Measurements from ENCODE around the gene BCAR3.

The BCAR3 gene

DNA sequence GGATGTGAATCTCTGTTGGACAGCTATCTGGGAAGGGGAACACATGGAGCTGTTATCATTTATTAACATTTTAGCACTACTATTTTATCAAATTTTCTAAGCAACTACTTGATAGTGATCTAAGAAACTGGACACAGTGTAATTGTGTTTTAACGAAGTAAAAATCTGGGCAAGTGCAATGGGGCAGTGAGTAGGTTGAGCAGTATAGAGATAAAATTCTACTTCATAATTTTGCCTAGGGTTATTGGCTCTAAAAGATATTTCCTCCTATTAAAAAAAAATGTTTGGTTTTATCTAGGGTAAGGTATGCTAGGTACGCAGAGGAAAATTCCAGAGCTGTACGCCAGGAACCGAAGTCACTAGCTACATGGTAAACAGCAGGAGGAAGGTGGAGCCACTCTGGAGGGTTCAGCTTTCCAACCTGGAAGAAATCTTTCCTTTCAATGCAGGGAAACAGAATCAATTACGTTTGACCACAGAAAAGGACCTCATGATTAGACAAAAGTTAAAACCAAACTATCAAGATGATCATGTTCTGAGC is 43.3 kb downstream of the BCAR3 start:
- no peak for DNase-seq (ENCODE audit: low spot score)

GRCh38 chr1:93636712-93637111 is 44.9 kb downstream of the BCAR3 start:
- no peak for DNase-seq (ENCODE audit: low spot score)

GRCh38 chr1:93635614-93636543 is 45.8 kb downstream of the BCAR3 start:
- DNase-seq (ENCODE audit: low spot score): no peak

GRCh38 chr1:93633313-93633712 is 48.3 kb downstream of the BCAR3 start:
- DNase-seq (ENCODE audit: low spot score): no peak

DNA sequence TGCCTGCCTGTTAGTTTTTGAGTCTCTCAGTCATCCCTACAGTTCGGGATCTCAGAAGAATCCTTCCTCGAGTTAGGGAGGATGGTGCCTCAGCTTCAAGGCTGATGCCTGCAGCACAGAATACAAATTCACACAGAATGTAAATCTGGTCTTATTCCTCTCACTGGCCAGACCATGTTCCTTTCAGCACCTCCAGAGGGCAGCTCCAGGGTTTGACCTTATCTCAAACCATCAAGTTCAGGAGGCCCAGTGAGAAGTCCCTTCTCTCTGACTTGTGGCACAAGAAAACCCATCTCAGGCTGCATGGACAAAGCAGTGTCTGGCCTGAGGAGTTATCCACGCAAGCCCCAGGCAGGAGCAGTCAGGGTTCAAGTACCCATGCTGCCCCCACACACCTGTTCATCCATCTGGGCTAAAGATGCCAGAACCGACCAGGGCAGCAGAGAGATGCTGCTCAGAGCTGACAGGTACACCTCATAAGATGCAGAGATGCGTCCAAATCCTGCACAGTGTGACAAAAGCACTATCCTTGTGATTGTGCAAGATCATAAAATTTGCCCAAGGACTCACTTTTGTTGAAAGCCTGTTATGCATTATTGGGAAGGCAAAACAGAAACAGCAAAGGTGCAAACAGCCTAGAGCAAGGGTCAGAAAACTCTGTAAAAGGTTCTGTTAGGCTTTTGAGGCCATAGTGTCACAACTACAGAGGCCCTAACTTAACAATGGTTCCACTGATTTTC is 49.8 kb downstream of the BCAR3 start:
- DNase-seq (ENCODE audit: low spot score): peak; percentile 35

DNA sequence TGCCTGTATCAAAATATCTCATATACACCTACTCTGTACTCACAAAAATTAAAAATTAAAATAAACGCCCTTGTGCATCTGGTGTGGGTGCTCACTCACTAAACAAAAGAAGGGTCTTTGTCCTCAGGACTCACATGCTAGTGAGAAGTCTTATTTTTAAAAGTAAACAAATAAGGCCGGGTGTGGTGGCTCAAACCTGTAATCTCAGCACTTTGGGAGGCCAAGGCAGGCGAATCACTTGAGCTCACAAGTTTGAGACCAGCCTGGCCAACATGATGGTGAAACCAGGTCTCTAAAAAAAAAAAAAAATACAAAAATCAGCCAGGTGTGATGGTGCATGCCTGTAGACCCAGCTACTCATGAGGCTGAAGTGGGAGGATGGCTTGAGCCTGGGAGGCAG is 51.5 kb downstream of the BCAR3 start:
- no peak for DNase-seq (ENCODE audit: low spot score)

DNA sequence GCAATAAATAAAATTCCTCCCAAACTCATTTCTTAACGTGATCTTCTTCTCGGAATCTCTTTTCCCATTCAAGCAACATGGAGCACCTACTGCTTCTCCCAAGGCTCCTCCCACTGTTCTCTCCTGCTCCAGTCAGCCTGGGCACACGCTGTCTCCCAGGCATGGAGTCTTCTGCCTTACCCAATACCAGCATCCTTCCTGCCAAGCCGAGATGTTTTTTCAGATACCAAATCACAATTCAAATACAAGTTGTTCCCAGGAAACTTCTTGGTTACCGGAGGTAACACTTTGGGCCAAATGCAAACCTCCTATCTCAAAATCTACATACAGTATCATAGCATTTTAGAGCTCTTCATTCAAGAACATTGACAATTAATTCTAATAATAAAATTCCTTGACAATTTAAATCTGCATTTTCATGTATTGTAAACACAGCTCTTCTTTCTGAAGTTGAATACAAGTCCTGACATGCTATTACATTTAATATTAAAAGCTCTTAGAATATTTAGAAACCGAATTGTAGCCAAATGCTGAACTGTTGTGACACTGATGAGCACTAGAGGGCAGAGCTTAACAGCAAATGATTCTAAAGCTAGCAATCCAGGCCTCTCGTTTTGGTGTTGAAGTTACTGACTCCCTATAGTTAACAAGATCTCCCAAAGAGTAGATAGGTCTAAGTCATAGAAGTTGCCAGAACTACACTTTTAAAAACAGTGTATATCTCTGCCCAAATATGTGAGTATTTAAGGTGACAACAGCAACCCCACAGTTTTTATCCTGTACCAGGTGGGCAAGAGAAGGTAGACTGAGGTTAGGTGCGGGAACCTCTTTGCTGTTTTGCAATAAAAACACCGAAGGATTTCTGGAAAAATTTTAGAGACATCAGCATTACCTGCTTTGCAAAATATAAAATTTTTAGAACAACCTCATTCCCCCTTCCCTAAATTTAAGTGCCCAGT is 52.3 kb downstream of the BCAR3 start:
- DNase-seq (ENCODE audit: low spot score): peak; percentile 78

DNA sequence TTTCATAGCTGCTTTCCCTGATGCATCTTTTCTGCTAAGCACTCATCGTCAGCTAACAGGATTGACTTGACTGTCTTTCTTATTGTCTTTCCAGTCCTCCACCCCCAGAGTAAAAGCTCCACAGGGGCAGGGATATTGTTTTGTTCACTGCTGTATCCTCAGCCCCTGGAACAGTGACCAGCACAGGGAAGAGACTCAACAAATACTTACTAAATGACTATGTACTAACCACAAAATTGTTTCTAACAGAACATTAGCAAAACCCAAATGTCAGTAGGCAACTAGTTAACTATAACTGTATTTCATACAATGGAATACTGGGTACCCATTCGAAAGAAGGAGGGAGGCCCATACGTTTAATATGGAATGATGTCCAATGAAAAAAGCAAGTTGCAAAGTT is 53.0 kb downstream of the BCAR3 start:
- DNase-seq (ENCODE audit: low spot score): no peak

- no peak for DNase-seq (ENCODE audit: low spot score)
These were observed 55.9 kb downstream of the BCAR3 start for GRCh38 chr1:93625582-93626327.

GRCh38 chr1:93623875-93624274 is 57.8 kb downstream of the BCAR3 start:
- no peak for DNase-seq (ENCODE audit: low spot score)

- DNase-seq (ENCODE audit: low spot score): no peak
These were observed 58.2 kb downstream of the BCAR3 start for GRCh38 chr1:93623436-93623835.

- DNase-seq (ENCODE audit: low spot score): no peak
These were observed 60.4 kb downstream of the BCAR3 start for GRCh38 chr1:93621246-93621645.

DNA sequence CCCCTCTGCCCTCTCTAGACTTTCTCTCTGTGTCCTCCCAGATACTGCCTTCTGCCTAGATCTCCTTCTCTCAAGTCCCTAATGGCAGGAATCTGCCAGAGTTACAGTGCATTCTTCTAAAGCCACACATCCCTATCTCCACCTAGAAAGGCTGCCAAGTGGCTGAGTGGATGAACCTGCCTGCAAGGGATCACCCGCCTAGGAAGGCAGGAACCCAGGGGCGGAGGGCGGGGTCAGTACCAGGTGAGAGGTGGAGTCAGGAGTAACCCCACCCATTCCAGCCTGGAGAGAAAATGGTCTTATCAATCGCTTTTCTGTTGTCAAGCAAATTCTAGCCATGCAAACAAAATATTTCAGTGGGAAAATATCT is 60.8 kb downstream of the BCAR3 start:
- DNase-seq (ENCODE audit: low spot score): no peak

DNA sequence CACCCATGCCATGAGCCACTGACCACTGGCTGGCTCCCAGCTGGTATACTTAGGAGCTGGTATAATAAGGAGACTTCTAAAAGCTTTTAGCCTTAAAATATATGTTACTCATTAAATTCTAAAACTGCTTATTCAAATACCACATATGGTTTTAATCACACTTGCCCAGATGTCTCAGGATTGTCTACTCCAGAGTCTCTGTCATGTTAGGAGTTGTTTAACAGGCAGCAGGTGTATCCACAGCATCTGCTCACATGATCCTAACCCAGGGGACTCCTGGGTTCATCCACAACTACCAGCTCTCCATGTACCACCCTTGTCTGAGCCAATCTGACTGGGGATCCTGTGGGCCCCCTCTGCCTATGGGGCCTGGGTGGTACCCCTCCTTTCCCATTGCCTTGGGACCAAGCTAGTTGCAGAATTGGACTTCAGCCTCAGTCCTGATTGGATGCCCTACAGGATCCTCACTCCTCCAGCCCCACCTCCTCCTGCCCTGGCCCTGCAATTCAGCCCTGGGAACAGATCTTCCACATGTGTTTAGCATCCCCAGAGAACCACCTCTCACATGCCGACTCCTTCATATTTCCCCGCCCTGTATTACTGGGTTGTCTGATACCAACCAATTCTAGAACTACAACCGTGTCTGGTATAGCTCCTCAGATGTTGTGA is 61.3 kb downstream of the BCAR3 start:
- DNase-seq (ENCODE audit: low spot score): no peak

DNA sequence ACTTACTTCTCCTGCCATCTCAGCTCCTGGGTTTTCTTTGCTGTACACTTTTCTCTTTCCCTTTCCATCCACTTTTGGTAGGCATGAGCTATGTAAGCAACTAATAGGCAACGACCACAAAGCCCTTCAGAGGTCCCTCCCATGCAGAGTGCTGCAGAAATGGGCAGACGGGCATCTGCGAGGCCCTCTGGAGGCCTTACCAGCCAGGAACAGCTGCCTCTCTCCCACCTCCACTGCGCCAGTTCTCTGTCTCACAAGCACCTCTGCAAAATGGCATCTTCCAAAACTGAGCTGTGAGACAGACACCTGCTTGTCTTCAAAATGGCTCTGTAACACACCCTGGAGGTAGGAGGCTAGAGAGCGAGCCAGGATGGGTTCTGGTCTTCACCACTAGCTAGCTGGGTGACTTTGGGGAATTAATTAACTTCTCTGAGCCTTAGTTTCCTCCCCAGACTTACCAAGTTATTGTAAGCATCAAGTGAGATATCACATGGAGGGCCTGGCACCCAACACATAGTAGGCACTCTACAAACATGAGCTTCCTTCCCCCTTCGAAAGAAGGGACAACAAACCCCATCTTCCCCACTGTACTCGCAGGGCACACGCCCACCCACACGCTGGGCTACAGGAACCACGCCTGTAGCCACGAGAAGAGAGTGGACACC is 62.0 kb downstream of the BCAR3 start:
- no peak for DNase-seq (ENCODE audit: low spot score)

- DNase-seq (ENCODE audit: low spot score): no peak
These were observed 63.8 kb downstream of the BCAR3 start for GRCh38 chr1:93617670-93618499.

DNA sequence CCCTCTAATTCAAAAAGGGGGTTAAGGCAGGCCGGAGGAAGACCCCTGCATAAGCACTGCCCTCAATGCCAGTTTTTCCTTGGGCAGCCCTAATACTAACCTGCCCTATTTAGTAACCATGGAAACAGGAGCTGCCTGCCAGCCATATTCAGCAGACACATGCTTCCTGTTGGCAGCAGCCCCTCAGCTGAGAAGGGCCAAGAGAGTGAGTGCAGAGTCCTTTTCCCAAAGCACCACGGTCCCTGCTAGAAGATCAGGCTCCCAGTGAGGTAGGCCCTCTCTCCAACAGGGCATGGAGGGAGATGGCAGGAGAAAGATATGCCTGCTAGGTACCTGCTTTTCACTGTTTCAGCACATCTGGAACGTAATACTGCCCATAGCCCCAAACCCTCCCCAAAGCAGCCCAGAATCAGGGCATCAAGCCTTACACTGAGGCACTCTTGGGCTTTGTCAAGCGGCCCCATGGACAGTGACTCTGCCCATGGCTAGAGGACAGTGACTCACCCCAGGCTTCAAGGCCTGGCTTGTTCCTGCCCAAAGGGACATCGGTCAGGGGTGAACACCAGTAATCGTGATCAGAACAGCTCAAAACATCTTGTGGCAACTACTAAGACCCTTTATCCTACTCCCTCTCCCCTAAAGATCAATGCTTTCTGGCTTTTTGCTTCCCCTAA is 64.5 kb downstream of the BCAR3 start:
- no peak for DNase-seq (ENCODE audit: low spot score)

- DNase-seq (ENCODE audit: low spot score): no peak
These were observed 65.2 kb downstream of the BCAR3 start for GRCh38 chr1:93616221-93616995.

Measured in hematopoietic multipotent progenitor cell treated with erythropoietin and hydrocortisone succinate and interleukin-3 and kit ligand, for 15 days (in vitro differentiated cells).